Glutamatergic neuron (in vitro differentiated cells): ENCODE results near the gene SSBP3. TPM values are rescaled to one million over a fixed set of nuclear protein-coding genes. Genes with fewer than 3 reads are reported as not detected.

Experiments used
- DNase-seq: peaks from one replicate; pipeline ENCODE4 v3.0.0; 2022
- H3K27ac Mint-ChIP-seq: one replicate; pipeline ENCODE4 v1.8.0; 2020; ENCODE audit warnings: mild to moderate bottlenecking, mixed read lengths, inconsistent platforms; ENCODE audit not compliant: unreplicated experiment
- H3K27me3 Mint-ChIP-seq: one replicate; pipeline ENCODE4 v1.8.0; 2020; ENCODE audit warnings: mild to moderate bottlenecking, moderate library complexity, mixed read lengths, inconsistent platforms; ENCODE audit not compliant: unreplicated experiment
- H3K36me3 Mint-ChIP-seq: one replicate; pipeline ENCODE4 v1.8.0; 2020; ENCODE audit warnings: mild to moderate bottlenecking, mixed read lengths, inconsistent platforms; ENCODE audit not compliant: unreplicated experiment
- H3K4me1 Mint-ChIP-seq: one replicate; pipeline ENCODE4 v1.8.0; 2020; ENCODE audit warnings: mild to moderate bottlenecking, low read depth, mixed read lengths, inconsistent platforms; ENCODE audit not compliant: unreplicated experiment
- H3K4me3 Mint-ChIP-seq: one replicate; pipeline ENCODE4 v1.8.0; 2020; ENCODE audit warnings: mild to moderate bottlenecking, mixed read lengths, inconsistent platforms; ENCODE audit not compliant: unreplicated experiment
- H3K9me3 Mint-ChIP-seq: one replicate; pipeline ENCODE4 v1.8.0; 2020; ENCODE audit warnings: mild to moderate bottlenecking, moderate library complexity, mixed read lengths, inconsistent platforms; ENCODE audit not compliant: unreplicated experiment
- total RNA-seq: library from RNA; stranded (reverse); fragmentation: NEBNext Ultra II Directional; extraction: Animal tissue kit (Norgen Biotek cat#: 25700); gene quantifications from one replicate; pipeline ENCODE4 v1.2.1, GENCODE V29; 2021; ENCODE audit not compliant: unreplicated experiment
- TF ChIP-seq, protein P1 (sequence below): fragments of 200-600 bp; sonication (generic); IDR thresholded peaks from one replicate; pipeline ENCODE4 v1.5.0; 2021; ENCODE audit not compliant: partially characterized antibody, unreplicated experiment

SSBP3 gene
- total RNA-seq, 1 donor from 2014 or later: 608 TPM

DNA sequence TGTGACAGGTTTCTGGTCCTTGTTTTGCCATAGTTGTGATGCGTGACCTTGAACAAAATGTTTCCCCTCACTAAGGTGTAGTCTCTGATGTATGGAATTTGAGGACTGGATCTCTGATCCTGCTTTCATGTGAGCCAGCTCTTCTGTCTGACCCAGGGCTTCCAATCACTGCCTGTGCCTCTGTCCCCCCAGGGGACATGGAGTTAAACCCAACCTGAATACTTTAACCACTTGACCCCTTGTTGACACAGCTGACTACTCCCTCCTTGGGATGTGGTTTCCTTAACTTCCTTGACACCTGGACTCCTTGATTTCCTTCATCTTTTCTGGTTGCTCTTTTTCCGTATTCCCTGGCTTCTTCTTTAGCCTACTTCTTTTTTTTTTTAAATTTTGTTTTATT is 36.0 kb upstream of the SSBP3 start:
- Mint-ChIP-seq H3K27me3 (peaks cover 5% of the 10 kb centered on the region), H3K27ac (no peak overlapping the region), H3K4me3 (no peak overlapping the region), H3K9me3 (peaks cover 4% of the 10 kb centered on the region), H3K36me3 (peaks cover 11% of the 10 kb centered on the region), H3K4me1 (no peaks in the 10 kb centered on the region)
- no peak for DNase-seq
- TF ChIP-seq, protein P1, sequence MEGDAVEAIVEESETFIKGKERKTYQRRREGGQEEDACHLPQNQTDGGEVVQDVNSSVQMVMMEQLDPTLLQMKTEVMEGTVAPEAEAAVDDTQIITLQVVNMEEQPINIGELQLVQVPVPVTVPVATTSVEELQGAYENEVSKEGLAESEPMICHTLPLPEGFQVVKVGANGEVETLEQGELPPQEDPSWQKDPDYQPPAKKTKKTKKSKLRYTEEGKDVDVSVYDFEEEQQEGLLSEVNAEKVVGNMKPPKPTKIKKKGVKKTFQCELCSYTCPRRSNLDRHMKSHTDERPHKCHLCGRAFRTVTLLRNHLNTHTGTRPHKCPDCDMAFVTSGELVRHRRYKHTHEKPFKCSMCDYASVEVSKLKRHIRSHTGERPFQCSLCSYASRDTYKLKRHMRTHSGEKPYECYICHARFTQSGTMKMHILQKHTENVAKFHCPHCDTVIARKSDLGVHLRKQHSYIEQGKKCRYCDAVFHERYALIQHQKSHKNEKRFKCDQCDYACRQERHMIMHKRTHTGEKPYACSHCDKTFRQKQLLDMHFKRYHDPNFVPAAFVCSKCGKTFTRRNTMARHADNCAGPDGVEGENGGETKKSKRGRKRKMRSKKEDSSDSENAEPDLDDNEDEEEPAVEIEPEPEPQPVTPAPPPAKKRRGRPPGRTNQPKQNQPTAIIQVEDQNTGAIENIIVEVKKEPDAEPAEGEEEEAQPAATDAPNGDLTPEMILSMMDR: no peak

DNA sequence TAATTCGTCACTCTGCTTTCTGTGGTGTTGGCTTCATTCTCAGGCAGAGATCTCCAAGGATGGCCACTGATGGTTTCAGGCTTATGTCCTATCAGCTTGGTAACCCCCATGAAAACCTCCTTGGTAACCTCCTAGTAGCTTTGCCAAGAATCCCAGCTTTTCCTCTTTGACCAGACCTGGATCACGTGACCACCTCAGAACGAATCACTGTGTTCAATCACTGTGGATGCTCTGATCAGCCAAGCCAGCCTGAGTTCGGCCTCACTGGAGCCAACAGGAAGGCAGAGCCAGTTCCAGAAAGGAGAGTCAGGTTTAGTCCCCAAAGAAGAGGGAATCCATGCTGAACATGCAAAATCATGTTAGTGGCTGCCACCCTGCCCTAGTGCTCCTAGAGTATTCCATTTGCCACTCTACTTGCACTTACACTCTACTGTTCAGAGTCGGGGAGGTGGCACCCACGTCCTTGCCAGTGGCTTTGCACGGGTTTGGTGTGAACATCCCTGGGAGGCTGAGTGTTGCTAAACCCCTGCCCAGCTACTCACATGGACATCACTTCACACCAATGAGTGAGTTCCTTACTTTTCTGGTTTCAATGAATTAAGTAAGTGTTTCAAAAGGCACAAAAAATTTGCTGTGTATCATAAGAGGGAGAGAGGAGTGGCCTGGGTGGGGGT is 33.5 kb upstream of the SSBP3 start:
- peaks cover 4% of the 10 kb centered on the region for H3K27me3 Mint-ChIP-seq
- no peaks in the 10 kb centered on the region for H3K4me1 Mint-ChIP-seq
- TF ChIP-seq, protein P1: no peak
- DNase-seq: no peak
- H3K36me3 Mint-ChIP-seq: peaks cover 4% of the 10 kb centered on the region
- peaks cover 4% of the 10 kb centered on the region for H3K9me3 Mint-ChIP-seq
- no peak overlapping the region for H3K27ac Mint-ChIP-seq
- no peak overlapping the region for H3K4me3 Mint-ChIP-seq

DNA sequence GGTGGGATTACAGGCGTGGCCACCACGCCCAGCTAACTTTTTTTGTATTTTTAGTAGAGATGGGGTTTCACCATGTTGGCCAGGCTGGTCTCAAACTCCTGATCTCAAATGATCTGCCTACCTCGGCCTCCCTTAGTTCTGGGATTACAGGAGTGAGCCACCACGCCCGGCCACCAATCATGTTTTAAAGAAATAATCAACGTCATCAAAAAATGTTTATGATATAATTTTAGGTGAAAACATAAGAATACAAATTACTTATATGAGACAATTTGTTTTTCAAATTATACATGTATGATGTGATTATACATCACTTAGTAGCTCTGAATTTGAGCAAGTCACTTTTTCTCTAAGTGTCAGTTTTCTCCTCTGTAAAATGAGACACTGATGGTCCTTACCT is 31.6 kb upstream of the SSBP3 start:
- Mint-ChIP-seq H3K36me3 (peaks cover 4% of the 10 kb centered on the region), H3K4me1 (no peaks in the 10 kb centered on the region), H3K27ac (no peak overlapping the region), H3K4me3 (no peak overlapping the region), H3K9me3 (peaks cover 4% of the 10 kb centered on the region), H3K27me3 (peaks cover 3% of the 10 kb centered on the region)
- no peak for DNase-seq
- TF ChIP-seq, protein P1: no peak

DNA sequence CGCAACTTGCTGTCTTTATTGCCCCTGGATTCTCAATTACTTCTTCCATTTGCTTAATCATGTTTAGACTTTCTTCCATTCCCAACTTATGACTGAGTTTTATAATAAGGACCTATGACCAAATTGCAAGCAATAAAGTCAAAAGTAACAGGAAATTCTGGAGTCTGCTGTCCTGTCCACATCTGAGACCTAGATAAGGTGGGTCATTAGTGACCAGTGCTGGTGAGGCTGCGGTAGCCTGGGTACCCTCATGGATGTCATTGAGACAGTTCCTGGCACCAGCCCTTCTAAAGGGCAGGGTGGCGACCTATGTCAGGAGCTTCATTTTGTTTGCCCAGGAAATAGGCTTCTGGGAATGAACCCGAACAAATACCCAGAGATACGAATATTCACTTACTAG is 30.6 kb upstream of the SSBP3 start:
- Mint-ChIP-seq H3K27me3 (peaks cover 3% of the 10 kb centered on the region), H3K9me3 (peaks cover 2% of the 10 kb centered on the region)
- no peak for DNase-seq

DNA sequence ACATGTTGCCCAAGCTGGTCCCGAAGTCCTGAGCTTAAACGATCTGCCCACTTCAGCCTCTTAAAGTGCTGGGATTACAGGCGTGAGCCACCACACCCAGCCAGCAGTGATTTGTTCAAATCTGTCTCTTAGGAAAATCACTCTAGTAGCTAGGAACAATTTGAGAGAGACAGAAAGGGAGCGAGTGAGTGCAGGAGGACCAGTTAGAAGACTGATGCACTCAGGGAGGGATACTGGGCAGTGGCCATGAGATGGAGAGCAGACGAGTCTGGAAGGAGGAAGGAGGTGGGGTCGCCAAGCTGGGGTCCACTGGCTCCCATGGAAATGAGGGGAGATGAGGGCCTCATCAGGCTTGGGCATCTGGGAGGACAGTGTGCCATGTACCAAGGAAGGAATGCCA is 23.6 kb upstream of the SSBP3 start:
- TF ChIP-seq, protein P1: no peak
- H3K27ac Mint-ChIP-seq: no peak overlapping the region
- no peaks in the 10 kb centered on the region for H3K4me1 Mint-ChIP-seq

More for the DNA sequence above, 30.6 kb upstream of the SSBP3 start:
- Mint-ChIP-seq H3K4me3 (no peak overlapping the region), H3K4me1 (no peaks in the 10 kb centered on the region), H3K27ac (no peak overlapping the region), H3K36me3 (peaks cover 4% of the 10 kb centered on the region)
- TF ChIP-seq, protein P1: no peak

More for the DNA sequence above, 23.6 kb upstream of the SSBP3 start:
- no peak overlapping the region for H3K4me3 Mint-ChIP-seq
- H3K9me3 Mint-ChIP-seq: no peaks in the 10 kb centered on the region
- no peaks in the 10 kb centered on the region for H3K36me3 Mint-ChIP-seq
- H3K27me3 Mint-ChIP-seq: peaks cover 9% of the 10 kb centered on the region
- no peak for DNase-seq
